Smooth muscle cell of the umbilical artery (primary cell): Measurements from ENCODE around the gene DHFR2. TPM values are rescaled to one million over a fixed set of nuclear protein-coding genes. Genes with fewer than 3 reads are reported as not detected.

Experiments
- total RNA-seq: library from RNA; depleted of rRNA; stranded (reverse); fragments of >200 nt; gene quantifications from 2 replicates; pipeline ENCODE4 v1.2.3, GENCODE V29; 2014

The DHFR2 gene
- total RNA-seq = 4.3 and 4.5 TPM in 2 replicates

DNA sequence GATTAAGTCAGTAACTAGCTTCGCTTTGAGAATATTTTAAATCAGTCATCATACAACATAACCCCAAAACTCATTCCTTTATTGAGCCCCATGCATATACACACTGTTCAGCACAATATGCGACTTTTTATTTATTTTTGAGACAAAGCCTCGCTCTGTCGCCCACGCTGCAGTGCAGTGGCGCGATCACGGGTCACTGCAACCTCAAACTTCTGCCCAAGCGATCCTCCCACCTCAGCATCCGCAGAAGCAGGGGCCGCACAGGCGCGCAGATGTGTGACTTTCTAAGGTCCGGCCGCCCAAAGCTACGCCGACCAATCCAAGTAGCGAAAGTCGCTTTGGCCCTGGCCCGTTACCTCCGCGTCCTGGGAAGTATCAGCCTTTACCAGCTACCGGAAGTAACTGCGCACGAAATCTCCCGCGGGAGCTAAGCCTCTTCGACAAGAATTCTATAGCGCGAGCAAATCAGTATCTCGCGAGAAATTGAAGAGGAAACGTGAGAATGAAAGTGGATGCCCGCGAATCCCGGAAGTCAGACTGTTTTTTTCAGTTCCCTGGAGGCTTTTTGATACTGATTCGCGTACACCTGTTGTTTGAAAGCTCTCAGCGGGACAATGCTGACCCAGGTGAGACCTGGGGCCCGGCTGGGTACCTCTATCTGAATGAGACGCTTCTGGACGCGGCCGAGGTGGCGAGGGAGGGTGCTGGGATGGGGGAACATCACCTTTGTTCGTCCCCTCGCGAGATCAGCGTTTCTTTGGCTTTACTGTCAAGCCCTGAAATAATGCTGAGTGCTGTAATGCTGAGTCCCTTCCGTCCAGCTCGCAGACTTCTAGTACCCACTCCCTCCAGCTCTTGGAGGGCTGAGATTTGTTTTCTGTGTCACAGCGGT lies at the start of gene DHFR2, which contains the start of gene NSUN3:
TSS of gene DHFR2 (minus strand) at position 404 of the 892 bp plus-strand sequence. CDS start 1,405 bp downstream, outside the sequence.
TSS of gene NSUN3 (plus strand) at position 549 of the 892 bp plus-strand sequence. CDS start at position 615, 66 bp downstream.

DNA sequence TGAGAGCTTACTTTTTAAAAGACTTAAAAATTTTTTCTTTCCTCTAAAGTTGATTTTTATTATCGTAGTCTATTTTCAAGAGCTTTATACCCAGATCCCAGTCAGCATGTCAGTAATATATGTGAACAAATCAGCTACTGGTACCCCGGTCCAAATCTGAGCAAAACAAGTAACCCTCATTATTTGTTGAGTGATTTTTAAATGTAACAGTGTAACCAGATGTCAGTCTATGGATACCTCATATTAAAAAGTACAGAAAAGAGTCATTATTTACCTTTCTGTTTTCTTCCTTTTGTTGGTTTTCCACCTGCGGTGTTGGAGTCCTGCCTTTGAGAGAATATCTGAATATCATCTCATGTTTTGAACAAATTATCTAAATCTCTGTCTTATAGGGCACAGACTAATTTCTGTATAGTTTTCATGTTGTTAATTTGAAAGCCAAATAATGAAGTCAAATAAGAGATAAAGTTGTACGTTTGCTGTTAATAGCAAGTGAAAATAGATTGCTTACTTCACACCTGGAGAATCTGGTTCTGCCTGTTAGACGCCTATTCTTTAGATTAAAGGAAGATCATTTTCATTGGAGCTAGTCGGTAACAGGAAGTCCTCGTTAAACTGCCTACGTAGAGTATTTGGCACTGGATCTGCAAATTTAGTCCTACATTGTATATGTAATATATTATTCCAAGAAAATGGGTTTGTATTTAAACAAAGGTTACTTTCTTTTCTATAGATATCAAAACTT lies 34.5 kb downstream of the DHFR2 start, which contains the start of gene STX19:
TSS of gene STX19 (minus strand) at position 505 of the 745 bp plus-strand sequence. CDS start 13,328 bp downstream, outside the sequence.

Other genes starting within 250 kb of the DHFR2 start
- gene PROS1, start 89.0 kb downstream of the DHFR2 start, total RNA-seq = 8.3 and 11.9 TPM in 2 replicates
- 8.6 and 11.0 TPM in 2 replicates for gene ARL13B, start 82.8 kb downstream of the DHFR2 start, total RNA-seq
- gene STX19, start 34.3 kb downstream of the DHFR2 start, total RNA-seq = not detected in 2 replicates
- 10.7 and 11.2 TPM in 2 replicates for gene NSUN3, start 145 bp upstream of the DHFR2 start, total RNA-seq